Hepatocyte (in vitro differentiated cells): Measurements from ENCODE around the gene DDX1.

ENCODE experiments used
- EZH2phosphoT487 ChIP-seq: fragments of 200-600 bp; sonication (generic); IDR thresholded peaks from one replicate; pipeline ENCODE4 v1.6.1; 2018; ENCODE audit warnings: antibody characterized with exemption, mild to moderate bottlenecking, low read depth, moderate library complexity; ENCODE audit not compliant: unreplicated experiment, severe bottlenecking
- TF ChIP-seq, protein P1 (sequence below): fragments of 200-600 bp; sonication (generic); IDR thresholded peaks from 2 replicates; pipeline ENCODE4 v1.5.1; 2016; ENCODE audit warnings: antibody characterized with exemption, mild to moderate bottlenecking; ENCODE audit not compliant: poor library complexity

DNA sequence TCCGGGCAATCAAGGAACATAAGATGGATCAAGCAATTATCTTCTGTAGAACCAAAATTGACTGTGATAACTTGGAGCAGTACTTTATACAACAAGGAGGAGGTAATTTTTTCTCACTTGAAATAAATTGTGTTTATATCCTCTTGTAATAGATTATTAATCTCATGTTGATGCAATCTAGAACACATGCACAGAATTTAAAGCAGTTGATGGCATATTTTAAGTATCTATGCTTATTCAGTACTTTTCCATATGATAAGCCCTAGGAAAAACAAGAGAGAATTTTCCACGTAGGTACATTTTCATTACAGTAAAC, 31.8 kb downstream of the DDX1 start:
- TF ChIP-seq, protein P1, sequence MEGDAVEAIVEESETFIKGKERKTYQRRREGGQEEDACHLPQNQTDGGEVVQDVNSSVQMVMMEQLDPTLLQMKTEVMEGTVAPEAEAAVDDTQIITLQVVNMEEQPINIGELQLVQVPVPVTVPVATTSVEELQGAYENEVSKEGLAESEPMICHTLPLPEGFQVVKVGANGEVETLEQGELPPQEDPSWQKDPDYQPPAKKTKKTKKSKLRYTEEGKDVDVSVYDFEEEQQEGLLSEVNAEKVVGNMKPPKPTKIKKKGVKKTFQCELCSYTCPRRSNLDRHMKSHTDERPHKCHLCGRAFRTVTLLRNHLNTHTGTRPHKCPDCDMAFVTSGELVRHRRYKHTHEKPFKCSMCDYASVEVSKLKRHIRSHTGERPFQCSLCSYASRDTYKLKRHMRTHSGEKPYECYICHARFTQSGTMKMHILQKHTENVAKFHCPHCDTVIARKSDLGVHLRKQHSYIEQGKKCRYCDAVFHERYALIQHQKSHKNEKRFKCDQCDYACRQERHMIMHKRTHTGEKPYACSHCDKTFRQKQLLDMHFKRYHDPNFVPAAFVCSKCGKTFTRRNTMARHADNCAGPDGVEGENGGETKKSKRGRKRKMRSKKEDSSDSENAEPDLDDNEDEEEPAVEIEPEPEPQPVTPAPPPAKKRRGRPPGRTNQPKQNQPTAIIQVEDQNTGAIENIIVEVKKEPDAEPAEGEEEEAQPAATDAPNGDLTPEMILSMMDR, result no peak
- TF ChIP-seq EZH2phosphoT487, result no peak
